GM19239 (cell line): ENCODE results near the gene FGD1.

Experiments used
- DNase-seq: peaks from one replicate; pipeline ENCODE4 v3.0.0; 2011; ENCODE audit warnings: low spot score; ENCODE audit not compliant: insufficient read length
- FAIRE-seq: peaks from 2 replicates; lab custom pipeline; 2011; peaks lifted over from hg19 to GRCh38; lab: Jason Lieb, UNC

Gene FGD1

DNA sequence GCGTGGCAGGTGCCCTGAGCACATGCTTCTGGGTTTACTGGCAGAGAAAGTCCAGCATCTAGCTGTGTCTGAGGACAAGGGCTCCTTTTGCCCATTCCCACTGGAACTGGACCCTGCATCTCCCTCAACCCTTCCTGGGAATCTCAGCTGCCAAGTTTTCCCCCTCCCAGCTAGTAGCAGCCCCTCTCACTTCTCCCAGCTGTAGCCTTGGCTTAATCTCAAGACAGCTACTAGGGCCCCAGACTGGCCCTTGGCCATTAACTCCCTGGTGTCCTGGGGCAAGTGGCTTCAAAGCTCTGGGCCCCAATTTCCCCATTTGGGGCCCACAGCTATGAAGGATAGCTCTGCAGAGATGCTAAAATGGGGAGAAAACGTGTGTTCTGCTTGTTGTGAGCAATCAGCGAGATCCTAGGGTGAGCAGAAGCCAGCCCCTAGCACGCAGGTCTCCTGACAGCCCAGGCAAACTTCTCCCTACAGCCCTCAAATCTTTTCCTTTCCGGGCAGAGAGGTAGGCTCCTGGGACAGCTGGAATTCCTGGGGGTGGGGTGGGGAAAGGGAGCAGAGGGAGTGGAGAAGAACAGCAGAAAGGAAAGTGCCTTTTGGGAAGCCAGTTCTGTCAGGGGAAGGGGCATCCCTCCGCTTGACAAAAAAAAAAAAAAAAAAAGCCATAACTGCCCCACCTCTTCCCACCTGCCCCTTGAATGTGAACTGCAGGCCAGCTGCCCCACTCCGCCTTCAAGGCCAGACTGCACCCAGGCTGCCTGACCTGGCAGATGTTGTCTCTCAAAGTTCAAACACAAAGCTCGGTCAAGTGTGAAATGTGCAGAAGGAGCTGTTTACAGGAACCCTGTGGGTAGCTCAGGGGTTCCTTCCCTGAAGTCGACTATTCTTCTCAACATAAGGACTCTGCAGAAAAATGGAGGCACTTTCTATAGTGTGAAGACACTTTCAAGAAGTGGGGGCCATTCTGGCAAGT lies 16.6 kb downstream of the FGD1 start:
- DNase-seq: no peak
- FAIRE-seq: no peak

DNA sequence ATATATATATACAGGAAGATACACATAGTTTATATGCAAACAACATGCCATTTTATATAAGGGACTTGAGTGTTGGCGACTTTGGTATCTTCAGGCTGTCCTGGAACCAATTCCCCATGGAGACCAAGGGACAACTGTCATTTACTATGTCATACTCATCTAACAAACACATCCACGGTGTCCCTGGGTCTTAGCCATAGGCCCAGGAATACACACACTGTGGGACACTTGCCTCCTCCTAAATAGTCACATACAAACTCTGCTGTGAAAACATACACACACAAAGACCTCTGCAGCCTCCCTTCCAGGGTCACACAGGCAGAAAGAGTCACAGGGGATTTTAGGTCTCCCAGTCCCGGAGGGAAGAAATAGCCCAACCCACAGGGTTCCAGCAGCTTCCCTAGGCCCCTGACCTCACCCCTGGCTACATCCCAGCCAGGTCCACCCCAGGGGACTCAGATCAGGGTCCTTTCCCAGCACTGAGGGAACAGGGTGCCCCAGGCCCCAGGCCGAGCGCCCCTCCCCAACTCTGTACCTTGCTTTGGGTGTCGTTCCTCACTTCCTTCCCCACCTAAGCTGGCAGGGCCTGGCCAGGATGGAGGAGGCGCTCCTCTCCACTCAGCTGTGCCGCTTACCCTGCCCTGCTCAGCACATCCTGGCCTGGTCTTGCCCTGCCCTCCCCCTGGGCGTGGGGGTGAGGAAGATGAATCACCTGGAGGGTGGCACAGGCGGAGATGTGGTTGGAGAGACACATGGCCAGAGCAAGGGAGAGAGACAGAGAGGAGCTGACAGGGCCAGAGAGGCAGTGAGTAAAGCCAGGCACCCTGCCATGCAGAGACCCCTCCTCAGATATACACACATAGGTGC lies 21.8 kb downstream of the FGD1 start:
- DNase-seq (no peak), FAIRE-seq (no peak)

GRCh38 chrX:54470054-54470760 lies 25.8 kb downstream of the FGD1 start:
- DNase-seq (no peak), FAIRE-seq (no peak)

DNA sequence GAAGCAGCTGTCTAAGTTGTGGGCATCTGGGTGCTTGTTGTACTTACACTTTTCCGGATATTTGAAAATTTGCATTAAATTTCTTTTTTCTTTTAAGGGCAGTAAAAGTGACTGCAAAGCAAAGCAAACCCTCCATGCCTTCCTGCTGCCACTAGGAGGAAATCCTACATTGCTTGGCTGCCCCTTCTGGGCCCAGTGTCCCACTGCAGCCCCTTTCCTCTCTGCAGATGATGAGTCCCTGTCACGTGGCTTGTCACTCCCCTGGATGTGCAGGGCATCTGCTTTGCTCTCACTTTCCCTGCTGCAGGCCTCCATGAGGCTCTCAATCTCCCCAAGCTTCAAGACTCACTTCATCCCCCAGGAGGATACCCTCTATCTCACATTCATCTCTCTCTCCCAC lies 43.1 kb downstream of the FGD1 start:
- DNase-seq (no peak), FAIRE-seq (no peak)

GRCh38 chrX:54449929-54450328 lies 46.1 kb downstream of the FGD1 start:
- FAIRE-seq (no peak), DNase-seq (no peak)

GRCh38 chrX:54447461-54447860 lies 48.6 kb downstream of the FGD1 start:
- FAIRE-seq (no peak), DNase-seq (no peak)

DNA sequence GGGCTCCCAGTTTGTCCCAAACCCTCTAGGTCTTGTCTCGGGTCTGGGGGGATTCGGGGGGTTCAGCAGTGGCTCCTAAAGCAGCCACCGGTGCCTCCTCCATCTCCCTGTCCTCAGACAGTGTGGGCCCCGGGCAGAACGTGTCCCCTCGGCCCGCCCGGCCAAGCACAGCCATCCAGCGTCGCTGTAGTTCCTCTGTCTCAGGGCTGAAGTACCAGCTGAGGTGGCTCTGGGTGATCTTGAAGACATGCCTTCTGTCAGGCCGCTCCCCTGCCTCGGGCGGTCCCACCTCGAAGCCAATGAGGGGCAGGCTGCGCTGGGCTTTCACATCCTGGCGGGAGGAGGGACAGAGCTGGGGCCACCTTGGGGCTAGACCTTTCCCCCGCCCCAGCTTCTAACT lies 50.0 kb downstream of the FGD1 start:
- FAIRE-seq (no peak), DNase-seq (no peak)

DNA sequence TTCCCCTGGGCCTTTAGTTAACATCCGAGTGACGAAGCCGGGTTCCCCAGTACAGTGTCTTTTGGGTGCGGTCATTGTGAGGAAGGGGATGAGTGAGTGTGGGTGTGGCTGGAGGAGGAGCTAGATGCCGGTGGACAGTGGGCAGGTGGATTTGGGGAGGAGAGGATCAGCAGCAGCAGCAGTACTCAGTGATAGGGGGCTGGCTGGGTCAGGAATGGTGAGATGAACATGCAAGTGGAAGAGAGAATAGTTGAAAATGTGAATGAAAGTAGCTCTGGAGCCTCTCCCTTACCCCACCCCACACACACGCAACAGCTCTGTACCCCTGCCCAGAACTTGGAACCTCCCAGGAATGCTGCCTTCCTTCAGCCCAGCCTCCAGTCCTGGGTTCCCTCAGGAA lies 51.3 kb downstream of the FGD1 start:
- DNase-seq (no peak), FAIRE-seq (no peak)

DNA sequence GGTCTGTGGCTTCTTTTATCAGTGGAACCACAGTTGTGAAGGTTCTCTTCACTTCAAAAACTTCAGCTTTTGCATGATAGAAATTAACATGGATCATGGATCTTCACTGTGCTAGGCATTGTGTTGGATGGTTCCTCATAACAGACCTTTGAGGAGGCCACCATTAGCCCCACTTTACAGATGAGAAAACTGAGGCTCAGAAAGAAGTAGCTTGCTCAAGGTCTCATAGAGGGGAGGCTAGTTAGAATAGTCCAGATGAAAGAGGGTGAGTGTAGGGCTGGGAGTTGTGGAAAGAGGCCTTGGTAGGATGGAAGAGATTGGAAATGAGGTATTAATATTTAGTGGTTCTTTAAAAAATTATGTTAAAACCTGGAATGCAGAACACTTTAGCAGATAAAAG lies 53.2 kb downstream of the FGD1 start:
- DNase-seq: no peak
- FAIRE-seq: peak; percentile 44

DNA sequence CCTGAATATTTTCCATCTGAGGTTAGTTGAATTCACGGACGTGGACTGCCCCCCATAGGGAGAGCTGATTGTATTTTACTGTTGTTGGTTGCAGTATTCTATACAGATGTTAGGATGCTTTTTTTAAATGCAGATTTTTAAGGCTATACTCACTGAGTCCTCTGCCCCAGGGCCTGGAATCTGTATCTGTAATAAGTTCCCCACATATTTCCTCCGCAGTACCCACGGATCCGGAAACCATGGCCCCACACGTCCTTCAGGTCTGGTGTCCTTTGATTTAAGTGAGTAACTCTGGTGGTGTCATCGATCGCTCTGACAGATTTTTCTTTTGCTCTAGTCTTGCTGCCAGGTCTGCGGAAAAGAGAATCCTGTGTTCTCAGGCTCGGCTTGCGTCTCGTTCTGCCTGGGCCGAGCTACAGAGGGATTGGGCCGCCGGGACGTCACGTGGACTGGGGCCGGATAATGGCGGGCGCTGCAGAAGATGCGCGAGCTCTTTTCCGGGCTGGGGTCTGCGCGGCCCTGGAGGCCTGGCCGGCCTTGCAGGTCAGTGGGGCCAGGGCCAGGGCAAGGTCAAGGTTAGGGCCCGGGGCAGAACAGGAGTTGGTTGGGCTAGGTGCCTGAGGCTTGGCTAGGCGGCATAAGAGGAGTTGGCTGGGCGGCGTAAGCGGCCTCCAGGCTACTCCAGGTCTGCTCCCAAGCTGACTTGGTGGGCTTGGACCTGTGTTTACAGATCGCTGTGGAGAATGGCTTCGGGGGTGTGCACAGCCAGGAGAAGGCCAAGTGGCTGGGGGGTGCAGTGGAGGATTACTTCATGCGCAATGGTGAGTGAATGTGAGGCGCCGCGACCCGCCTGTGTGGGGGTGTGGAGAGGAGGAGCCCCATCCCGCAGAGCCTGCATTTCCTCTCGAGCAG lies 55.8 kb downstream of the FGD1 start, which contains the start of gene TSR2:
Gene TSR2 (plus strand): TSS at position 445 of the 912 bp plus-strand sequence. CDS start 18 bp downstream, at position 463.
- peak; percentile 56 for DNase-seq
- peak; percentile 99 for FAIRE-seq

DNA sequence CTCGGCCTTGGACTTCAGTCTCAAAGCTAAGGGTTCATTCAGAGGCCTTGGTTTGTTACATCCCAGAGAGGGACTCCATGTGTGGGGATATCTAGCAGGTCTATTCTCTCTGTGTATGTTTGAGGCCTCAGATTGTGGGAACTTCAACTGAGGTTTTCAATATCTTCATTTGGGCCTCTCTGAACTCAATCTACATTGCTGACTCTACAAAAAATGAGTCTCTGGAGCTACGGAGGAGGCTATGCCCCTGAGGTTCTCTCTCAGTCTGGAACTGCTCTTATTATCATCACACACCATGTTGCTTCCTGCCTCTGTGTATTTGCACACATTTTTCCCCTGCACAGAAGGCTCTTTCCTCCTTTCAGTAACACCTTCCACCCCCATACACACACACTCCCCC lies 60.9 kb downstream of the FGD1 start:
- DNase-seq: no peak
- FAIRE-seq: no peak

GRCh38 chrX:54430519-54430918 lies 65.5 kb downstream of the FGD1 start:
- no peak for DNase-seq
- FAIRE-seq: no peak

DNA sequence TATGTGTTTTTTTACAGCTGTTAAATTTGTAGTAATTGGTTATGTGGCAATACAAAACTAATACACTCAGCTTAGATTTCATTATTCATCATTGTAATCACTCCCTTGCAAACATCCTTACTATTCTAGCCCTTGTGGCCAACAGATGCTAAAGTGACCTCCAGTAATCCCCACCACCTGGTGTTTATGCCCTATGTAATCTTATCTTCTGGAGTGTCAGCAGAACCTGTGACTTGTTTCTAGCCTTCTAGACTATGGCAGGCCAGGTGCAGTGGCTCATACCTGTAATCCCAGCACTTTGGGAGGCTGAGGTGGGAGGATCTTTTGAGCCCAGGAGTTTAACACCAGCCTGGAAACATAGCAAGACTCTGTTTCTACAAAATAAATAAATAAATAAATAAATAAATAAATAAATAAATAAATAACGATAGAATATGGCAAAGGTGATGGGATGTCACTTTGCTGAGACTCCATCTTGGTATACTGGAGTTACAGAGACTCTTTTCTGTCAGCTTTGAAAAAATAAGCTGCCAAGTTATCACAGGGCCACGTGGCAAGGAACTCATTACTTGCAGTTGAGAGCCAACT lies 68.1 kb downstream of the FGD1 start:
- DNase-seq (no peak), FAIRE-seq (no peak)

GRCh38 chrX:54423161-54423888 lies 72.7 kb downstream of the FGD1 start:
- DNase-seq (no peak), FAIRE-seq (peak; percentile 72)

DNA sequence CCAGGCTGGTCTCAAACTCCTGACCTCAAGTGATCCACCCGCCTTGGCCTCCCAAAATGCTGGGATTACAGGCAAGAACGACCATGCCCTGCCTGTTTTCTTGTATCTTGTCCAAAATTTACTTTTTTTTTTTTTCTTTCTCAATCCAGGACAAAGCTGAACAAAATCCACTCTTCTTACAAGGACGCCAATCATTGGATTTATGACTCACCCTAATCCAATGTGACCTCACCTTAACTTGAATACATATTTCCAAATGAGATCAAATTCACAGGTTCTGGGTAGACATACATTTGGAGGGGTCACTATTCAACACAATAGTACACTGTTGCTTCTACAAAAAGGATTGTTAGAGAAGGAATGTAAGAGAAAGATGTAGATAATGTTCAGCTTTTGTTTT lies 73.9 kb downstream of the FGD1 start:
- FAIRE-seq (no peak), DNase-seq (no peak)

- no peak for FAIRE-seq
- no peak for DNase-seq
Measured at GRCh38 chrX:54419559-54420302, 76.3 kb downstream of the FGD1 start.

- DNase-seq (no peak), FAIRE-seq (no peak)
Measured at GRCh38 chrX:54416965-54417364, 79.1 kb downstream of the FGD1 start.
